GM20000 (cell line): ENCODE data around the gene LXN.

ENCODE experiments used
- DNase-seq: peaks from one replicate; pipeline ENCODE4 v3.0.0; 2012; ENCODE audit warnings: low spot score
- CTCF ChIP-seq: IDR thresholded peaks from 2 replicates; pipeline ENCODE4 v1.5.1; 2012; ENCODE audit warnings: mild to moderate bottlenecking, control low read depth; ENCODE audit errors: extremely low read depth, missing control alignments

The LXN gene

GRCh38 chr3:158625881-158626280 lies 46.6 kb downstream of the LXN start:
- DNase-seq = no peak
- no peak for TF ChIP-seq CTCF

GRCh38 chr3:158617982-158618875 lies 54.2 kb downstream of the LXN start:
- TF ChIP-seq CTCF = no peak
- DNase-seq = no peak
